ENCODE measurements around the gene INVS. TPM values are rescaled to one million over a fixed set of nuclear protein-coding genes. Genes with fewer than 3 reads are reported as not detected.

The INVS gene
- total RNA-seq, 4 donors from 2014 or later = 12.8 to 22.8 (median 18.2) TPM

- WGBS = 90% methylated on average over 4 of the region's 4 CpGs
- Histone ChIP-seq H3K4me3 (no peak overlapping the region), H3K36me3 (peaks cover 37% of the 10 kb centered on the region), H3K4me1 (peaks cover 10% of the 10 kb centered on the region), H3K27me3 (no peaks in the 10 kb centered on the region), H3K9me3 (no peaks in the 10 kb centered on the region), H3K27ac (no peak overlapping the region)
- no peak for TF ChIP-seq CTCF (IDR thresholded peaks at IDR 0.05)
- no peak for TF ChIP-seq POLR2A (IDR thresholded peaks at IDR 0.05)
- no peak for TF ChIP-seq POLR2AphosphoS5 (IDR thresholded peaks at IDR 0.05)
- no peak for TF ChIP-seq EP300 (IDR thresholded peaks at IDR 0.05)
- no peak for DNase-seq (ENCODE audit: low spot score in 2 of 2)
Observed at GRCh38 chr9:100104314-100104713, 5.3 kb downstream of the INVS start.

GRCh38 chr9:100105861-100106260 is 6.8 kb downstream of the INVS start:
- 26% methylated on average over 1 of the region's 1 CpG for WGBS
- no peak overlapping the region for H3K27ac ChIP-seq
- peaks cover 37% of the 10 kb centered on the region for H3K36me3 ChIP-seq
- no peak for DNase-seq (ENCODE audit: low spot score in 2 of 2)
- no peak for TF ChIP-seq POLR2A (IDR thresholded peaks at IDR 0.05)
- no peak for TF ChIP-seq CTCF (IDR thresholded peaks at IDR 0.05)
- no peak for TF ChIP-seq EP300 (IDR thresholded peaks at IDR 0.05)
- TF ChIP-seq POLR2AphosphoS5 (IDR thresholded peaks at IDR 0.05) = no peak
- peaks cover 2% of the 10 kb centered on the region for H3K4me1 ChIP-seq
- H3K9me3 ChIP-seq = no peaks in the 10 kb centered on the region
- no peaks in the 10 kb centered on the region for H3K27me3 ChIP-seq
- no peak overlapping the region for H3K4me3 ChIP-seq

- Histone ChIP-seq H3K4me3 (no peak overlapping the region), H3K9me3 (no peaks in the 10 kb centered on the region), H3K27me3 (no peaks in the 10 kb centered on the region), H3K4me1 (peaks cover 6% of the 10 kb centered on the region), H3K36me3 (peaks cover 37% of the 10 kb centered on the region), H3K27ac (no peak overlapping the region)
- no peak for DNase-seq (ENCODE audit: low spot score in 2 of 2)
- 86% methylated on average over 2 of the region's 2 CpGs for WGBS
- TF ChIP-seq CTCF (IDR thresholded peaks at IDR 0.05) = no peak
- TF ChIP-seq POLR2AphosphoS5 (IDR thresholded peaks at IDR 0.05) = no peak
- TF ChIP-seq POLR2A (IDR thresholded peaks at IDR 0.05) = no peak
- no peak for TF ChIP-seq EP300 (IDR thresholded peaks at IDR 0.05)
Observed at GRCh38 chr9:100106616-100107015, 7.6 kb downstream of the INVS start.

GRCh38 chr9:100108559-100108958 is 9.5 kb downstream of the INVS start:
- WGBS = 68% methylated on average over 2 of the region's 2 CpGs
- no peak for DNase-seq (ENCODE audit: low spot score in 2 of 2)
- H3K36me3 ChIP-seq = peaks cover 37% of the 10 kb centered on the region

GRCh38 chr9:100111235-100111634 is 12.2 kb downstream of the INVS start:
- H3K36me3 ChIP-seq = peaks cover 20% of the 10 kb centered on the region
- no peak for TF ChIP-seq POLR2AphosphoS5 (IDR thresholded peaks at IDR 0.05)
- no peak for TF ChIP-seq CTCF (IDR thresholded peaks at IDR 0.05)
- TF ChIP-seq POLR2A (IDR thresholded peaks at IDR 0.05) = no peak
- TF ChIP-seq EP300 (IDR thresholded peaks at IDR 0.05) = no peak
- no peaks in the 10 kb centered on the region for H3K9me3 ChIP-seq
- DNase-seq (ENCODE audit: low spot score in 2 of 2) = peak; percentile 85 to 86
- H3K4me3 ChIP-seq = no peak overlapping the region
- 56% methylated on average over 4 of the region's 4 CpGs for WGBS
- peaks cover 6% of the 10 kb centered on the region for H3K4me1 ChIP-seq
- no peak overlapping the region for H3K27ac ChIP-seq
- no peaks in the 10 kb centered on the region for H3K27me3 ChIP-seq

More at GRCh38 chr9:100108559-100108958, 9.5 kb downstream of the INVS start:
- H3K27me3 ChIP-seq = no peaks in the 10 kb centered on the region
- H3K9me3 ChIP-seq = no peaks in the 10 kb centered on the region
- peaks cover 6% of the 10 kb centered on the region for H3K4me1 ChIP-seq
- H3K27ac ChIP-seq = no peak overlapping the region
- H3K4me3 ChIP-seq = no peak overlapping the region
- TF ChIP-seq POLR2A (IDR thresholded peaks at IDR 0.05) (no peak), EP300 (IDR thresholded peaks at IDR 0.05) (no peak), POLR2AphosphoS5 (IDR thresholded peaks at IDR 0.05) (no peak), CTCF (IDR thresholded peaks at IDR 0.05) (no peak)

All from suprapubic skin (tissue), 4 donors.